KMS-11 (cell line): Measurements from ENCODE around the gene TLL2.

Experiments used
- H2AFZ ChIP-seq: fragments of 200-600 bp; sonication (generic); 2 replicates; pipeline ENCODE4 v1.6.1; 2016; ENCODE audit warnings: antibody characterized with exemption, mixed run types, low read depth
- H3K27ac ChIP-seq: fragments of 200-600 bp; sonication (generic); 2 replicates; pipeline ENCODE4 v1.6.1; 2016; ENCODE audit warnings: mild to moderate bottlenecking, mixed run types
- H3K27me3 ChIP-seq: fragments of 200-600 bp; sonication (generic); 2 replicates; pipeline ENCODE4 v1.6.1; 2017; ENCODE audit warnings: mild to moderate bottlenecking, low read depth, mixed run types, moderate library complexity; ENCODE audit not compliant: insufficient read depth
- H3K36me3 ChIP-seq: fragments of 200-600 bp; sonication (generic); 2 replicates; pipeline ENCODE4 v1.6.1; 2017; ENCODE audit warnings: mild to moderate bottlenecking, mixed run types; ENCODE audit not compliant: insufficient read depth
- H3K4me1 ChIP-seq: fragments of 200-600 bp; sonication (generic); 2 replicates; pipeline ENCODE4 v1.6.1; 2016; ENCODE audit warnings: mild to moderate bottlenecking, low read depth, mixed run types; ENCODE audit not compliant: poor library complexity, severe bottlenecking
- H3K4me2 ChIP-seq: fragments of 200-600 bp; sonication (generic); 2 replicates; pipeline ENCODE4 v1.7.0; 2016; ENCODE audit warnings: mild to moderate bottlenecking, mixed run types
- H3K4me3 ChIP-seq: fragments of 200-600 bp; sonication (generic); IDR thresholded peaks from 2 replicates; pipeline ENCODE4 v1.6.1; 2017; ENCODE audit warnings: low read depth, low read length, mixed read lengths; ENCODE audit not compliant: insufficient read depth
- H3K79me2 ChIP-seq: fragments of 200-600 bp; sonication (generic); 2 replicates; pipeline ENCODE4 v1.6.1; 2016; ENCODE audit warnings: low read depth, mixed run types; ENCODE audit not compliant: insufficient read depth
- H3K9ac ChIP-seq: fragments of 200-600 bp; sonication (generic); 2 replicates; pipeline ENCODE4 v1.6.1; 2016; ENCODE audit warnings: mild to moderate bottlenecking, mixed run types
- H4K20me1 ChIP-seq: fragments of 200-600 bp; sonication (generic); 2 replicates; pipeline ENCODE4 v1.6.1; 2016; ENCODE audit warnings: mild to moderate bottlenecking, mixed run types; ENCODE audit not compliant: insufficient read depth
- TF ChIP-seq, protein P1 (sequence below): fragments of 200-600 bp; sonication (generic); conservative IDR thresholded peaks from 2 replicates; pipeline ENCODE4 v1.6.1; 2017; ENCODE audit warnings: low read depth, mild to moderate bottlenecking, antibody characterized with exemption, low read length, moderate library complexity, mixed read lengths

TLL2 gene

GRCh38 chr10:96406091-96406490 lies 107.6 kb downstream of the TLL2 start:
- no peak overlapping the region for H3K27ac ChIP-seq
- TF ChIP-seq, protein P1, sequence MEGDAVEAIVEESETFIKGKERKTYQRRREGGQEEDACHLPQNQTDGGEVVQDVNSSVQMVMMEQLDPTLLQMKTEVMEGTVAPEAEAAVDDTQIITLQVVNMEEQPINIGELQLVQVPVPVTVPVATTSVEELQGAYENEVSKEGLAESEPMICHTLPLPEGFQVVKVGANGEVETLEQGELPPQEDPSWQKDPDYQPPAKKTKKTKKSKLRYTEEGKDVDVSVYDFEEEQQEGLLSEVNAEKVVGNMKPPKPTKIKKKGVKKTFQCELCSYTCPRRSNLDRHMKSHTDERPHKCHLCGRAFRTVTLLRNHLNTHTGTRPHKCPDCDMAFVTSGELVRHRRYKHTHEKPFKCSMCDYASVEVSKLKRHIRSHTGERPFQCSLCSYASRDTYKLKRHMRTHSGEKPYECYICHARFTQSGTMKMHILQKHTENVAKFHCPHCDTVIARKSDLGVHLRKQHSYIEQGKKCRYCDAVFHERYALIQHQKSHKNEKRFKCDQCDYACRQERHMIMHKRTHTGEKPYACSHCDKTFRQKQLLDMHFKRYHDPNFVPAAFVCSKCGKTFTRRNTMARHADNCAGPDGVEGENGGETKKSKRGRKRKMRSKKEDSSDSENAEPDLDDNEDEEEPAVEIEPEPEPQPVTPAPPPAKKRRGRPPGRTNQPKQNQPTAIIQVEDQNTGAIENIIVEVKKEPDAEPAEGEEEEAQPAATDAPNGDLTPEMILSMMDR = no peak
- H3K9ac ChIP-seq = no peak overlapping the region
- H3K27me3 ChIP-seq = no peaks in the 10 kb centered on the region
- H3K4me2 ChIP-seq = no peak overlapping the region
- no peak overlapping the region for H2AFZ ChIP-seq
- no peaks in the 10 kb centered on the region for H3K4me1 ChIP-seq
- H3K36me3 ChIP-seq = no peaks in the 10 kb centered on the region
- no peak overlapping the region for H3K4me3 ChIP-seq
- no peaks in the 10 kb centered on the region for H3K79me2 ChIP-seq
- no peaks in the 10 kb centered on the region for H4K20me1 ChIP-seq

DNA sequence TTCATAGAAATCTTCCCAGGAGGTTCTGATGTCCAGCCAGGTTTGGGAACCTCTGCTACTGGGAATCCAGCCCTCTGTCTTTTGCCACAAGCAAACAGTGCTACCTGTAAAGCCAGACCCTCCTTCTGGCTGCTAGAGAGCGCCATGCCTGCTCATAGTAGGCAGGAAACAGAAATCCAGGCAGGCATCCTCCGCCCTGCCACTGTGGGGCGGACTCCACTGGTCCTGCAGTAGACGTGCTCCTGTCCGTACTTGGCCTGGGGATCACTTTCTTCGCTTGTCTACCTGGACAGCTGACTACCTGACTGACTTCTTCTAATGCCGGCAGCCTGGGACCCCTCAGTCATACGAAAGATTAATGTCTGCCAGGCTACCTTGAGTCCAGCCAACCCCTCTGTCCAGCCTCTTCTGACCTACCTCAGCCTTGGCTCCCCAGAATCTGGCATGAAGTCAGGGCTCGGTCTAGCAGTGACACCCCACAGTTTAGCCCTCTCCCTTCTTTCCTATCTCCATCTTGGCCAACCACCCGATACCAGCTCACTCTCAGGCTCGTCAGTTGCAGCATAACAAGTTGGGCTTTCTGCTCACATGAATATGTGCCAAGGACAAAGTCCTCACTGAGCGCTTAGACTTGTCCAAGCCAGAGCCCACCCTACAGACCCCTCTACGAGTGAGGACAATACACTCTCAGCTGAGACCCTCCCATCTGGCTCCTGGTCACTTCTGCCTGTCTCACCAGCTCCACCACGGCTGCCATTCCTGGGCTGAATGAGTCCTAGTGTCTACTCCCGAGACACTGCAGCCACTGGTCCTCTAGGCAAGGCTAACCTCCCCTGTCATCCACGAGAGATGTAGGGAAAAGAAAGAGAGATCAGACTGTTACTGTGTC lies 111.1 kb downstream of the TLL2 start:
- TF ChIP-seq, protein P1 = no peak
- Histone ChIP-seq H3K36me3 (no peaks in the 10 kb centered on the region), H3K4me3 (no peak overlapping the region), H3K79me2 (no peaks in the 10 kb centered on the region), H3K4me2 (no peak overlapping the region), H3K27ac (no peak overlapping the region), H4K20me1 (no peaks in the 10 kb centered on the region), H3K4me1 (no peaks in the 10 kb centered on the region), H3K27me3 (no peaks in the 10 kb centered on the region), H3K9ac (no peak overlapping the region), H2AFZ (no peak overlapping the region)

- no peaks in the 10 kb centered on the region for H4K20me1 ChIP-seq
- no peaks in the 10 kb centered on the region for H3K27me3 ChIP-seq
- H3K4me2 ChIP-seq = no peak overlapping the region
- no peak overlapping the region for H2AFZ ChIP-seq
- H3K9ac ChIP-seq = no peak overlapping the region
- H3K4me3 ChIP-seq = no peak overlapping the region
- H3K27ac ChIP-seq = no peak overlapping the region
- TF ChIP-seq, protein P1 = no peak
- no peaks in the 10 kb centered on the region for H3K79me2 ChIP-seq
- H3K36me3 ChIP-seq = no peaks in the 10 kb centered on the region
- peaks cover 3% of the 10 kb centered on the region for H3K4me1 ChIP-seq
Observed at GRCh38 chr10:96401036-96401435, 112.7 kb downstream of the TLL2 start.

DNA sequence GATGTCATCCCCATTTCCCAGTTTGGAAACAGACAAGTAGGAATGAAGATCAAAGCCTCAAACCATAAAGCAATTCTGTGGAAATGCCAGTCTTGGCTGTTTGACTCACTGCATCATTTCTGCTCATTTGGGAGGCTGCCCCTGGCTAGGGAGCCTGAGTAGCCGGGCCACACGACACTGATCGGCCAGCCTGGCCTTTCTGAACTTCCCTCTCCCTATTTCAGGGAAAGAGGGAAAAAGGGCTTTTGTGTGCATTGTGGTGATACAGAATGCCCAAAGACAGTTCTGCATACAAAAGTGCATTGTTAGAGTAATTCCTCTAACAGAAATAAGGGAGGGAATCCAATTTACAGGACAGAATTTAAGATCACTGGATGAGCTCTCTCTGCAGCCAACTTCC lies 113.3 kb downstream of the TLL2 start:
- no peaks in the 10 kb centered on the region for H3K79me2 ChIP-seq
- no peaks in the 10 kb centered on the region for H3K36me3 ChIP-seq
- H4K20me1 ChIP-seq = no peaks in the 10 kb centered on the region
- peaks cover 4% of the 10 kb centered on the region for H3K4me1 ChIP-seq
- no peaks in the 10 kb centered on the region for H3K27me3 ChIP-seq
- no peak overlapping the region for H3K4me3 ChIP-seq
- no peak overlapping the region for H3K27ac ChIP-seq
- no peak overlapping the region for H3K4me2 ChIP-seq
- H2AFZ ChIP-seq = no peak overlapping the region
- H3K9ac ChIP-seq = no peak overlapping the region
- TF ChIP-seq, protein P1 = no peak
